ENCODE results near the gene CTSD.
"Not testable (repeated sequence)": the region's sequence is repeated elsewhere in the genome, so short reads cannot be mapped to it uniquely, and the experiment has no call there.

Gene CTSD

DNA sequence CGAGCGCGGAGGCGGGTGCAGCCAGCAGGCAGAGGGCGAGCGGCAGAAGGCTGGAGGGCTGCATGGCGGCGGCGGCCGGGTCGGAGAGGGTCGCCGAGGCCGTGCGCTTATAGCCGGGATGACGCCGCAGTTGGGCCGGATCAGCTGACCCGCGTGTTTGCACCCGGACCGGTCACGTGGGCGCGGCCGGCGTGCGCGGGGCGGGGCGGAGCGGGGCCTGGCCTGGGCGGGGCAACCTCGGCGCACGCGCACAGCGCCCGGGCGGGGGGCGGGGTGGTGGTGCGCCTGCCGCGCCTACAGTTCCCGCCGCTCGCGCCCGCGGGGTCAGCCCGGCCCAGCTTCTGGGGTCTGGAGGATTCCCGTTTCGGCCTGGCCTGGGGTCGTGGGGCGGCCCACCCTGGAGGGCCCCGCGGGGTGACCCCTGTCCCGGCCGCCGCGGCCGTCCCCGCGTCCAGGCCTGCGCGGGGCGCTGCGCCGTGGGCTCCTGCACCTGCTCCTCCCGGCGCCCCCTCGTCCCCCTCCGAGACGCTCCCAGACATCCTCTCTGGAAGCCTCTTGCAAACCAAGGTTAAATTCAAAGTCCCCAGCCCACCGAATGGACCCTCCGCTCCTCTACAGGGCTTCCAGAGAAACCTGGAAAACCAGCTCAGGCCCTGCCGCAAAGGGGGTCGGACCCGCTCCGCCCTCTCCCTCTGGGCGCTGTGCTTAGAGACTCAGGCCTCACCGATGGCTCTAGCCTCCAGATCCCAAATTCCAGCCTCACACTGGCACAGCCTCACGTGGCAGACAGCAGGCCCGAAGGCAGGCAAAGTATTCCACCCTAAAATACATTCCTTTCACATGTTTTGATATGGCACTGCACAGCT is at the start of gene CTSD:
TSS of gene CTSD (minus strand) at position 132 of the 866 bp plus-strand sequence. CDS start at position 64, 68 bp downstream.
- DNase-seq, result peak; percentile 34

DNA sequence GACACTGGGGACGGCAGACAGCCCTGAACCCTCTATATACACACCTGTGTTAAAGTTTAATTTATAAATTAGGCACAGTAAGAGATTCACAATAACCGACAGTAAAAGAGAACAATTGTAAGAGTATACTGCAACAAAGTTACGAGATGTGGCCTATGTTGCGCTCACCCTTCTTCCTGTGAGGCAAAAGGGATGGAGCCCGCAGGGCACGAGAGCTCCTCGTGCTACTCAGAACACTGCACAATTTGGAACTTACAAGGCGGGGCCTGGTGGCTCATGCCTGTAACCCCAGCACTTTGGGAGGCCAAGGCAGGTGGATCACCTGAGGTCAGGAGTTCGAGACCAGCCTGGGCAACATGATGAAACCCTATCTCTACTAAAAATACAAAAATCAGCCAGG is 49.6 kb upstream of the CTSD start:
- DNase-seq, result not testable (repeated sequence)

DNA sequence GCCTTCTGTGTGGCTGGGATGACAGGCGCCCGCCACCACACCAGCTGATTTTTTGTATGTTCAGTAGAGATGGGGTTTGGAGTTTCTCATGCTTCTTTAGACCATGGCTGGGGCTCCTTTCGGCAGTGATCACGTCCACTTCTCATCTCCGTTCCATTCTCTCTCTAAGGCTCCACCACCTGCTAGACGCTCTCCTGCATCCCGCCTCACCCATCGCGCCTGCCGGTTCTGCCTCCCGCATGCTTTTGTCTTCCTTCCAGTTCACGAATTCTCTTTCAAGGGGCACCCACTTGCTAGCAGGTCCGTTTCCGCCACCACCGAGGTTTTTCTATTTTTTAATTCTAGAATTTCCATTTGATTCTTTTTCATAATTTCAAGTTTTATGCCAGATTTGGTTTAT is 49.1 kb upstream of the CTSD start:
- no peak for DNase-seq

DNA sequence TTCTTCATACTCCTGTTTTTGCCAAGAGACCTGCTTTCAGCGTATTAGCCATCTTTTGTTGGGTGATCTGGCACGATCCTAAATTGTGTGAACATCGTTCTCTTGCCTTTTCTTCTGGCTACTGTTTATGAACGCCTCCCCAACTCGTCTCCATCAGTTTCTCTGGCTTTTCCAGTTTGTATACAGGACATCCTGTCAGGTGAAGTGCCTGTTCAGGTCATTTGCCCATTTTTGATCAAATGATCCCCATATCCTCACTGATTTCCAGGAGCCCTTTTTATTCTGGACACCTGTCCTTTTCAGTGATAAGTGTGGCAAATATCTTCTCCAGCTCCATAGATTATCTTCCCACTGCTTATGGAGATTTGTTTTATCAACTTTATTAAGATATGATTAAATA is 48.5 kb upstream of the CTSD start:
- DNase-seq, result no peak

DNA sequence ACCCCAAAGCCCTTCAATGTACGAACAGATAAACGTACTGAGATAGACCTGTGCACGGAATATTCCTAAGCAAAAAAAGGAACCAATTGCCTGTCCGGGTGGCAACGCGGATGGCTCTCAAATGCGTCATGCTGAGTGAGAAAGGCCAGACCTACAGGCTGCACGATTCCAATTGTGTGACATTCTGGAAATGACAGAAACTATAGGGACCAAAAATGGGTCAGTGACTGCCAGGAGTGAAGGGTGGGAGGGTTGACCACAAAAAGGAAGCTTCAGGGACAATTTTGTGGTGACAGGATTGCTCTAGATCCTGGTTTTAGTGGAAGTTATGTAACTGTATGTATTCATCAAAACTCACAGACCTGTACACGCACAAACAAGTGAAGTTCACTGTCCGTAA is 47.0 kb upstream of the CTSD start:
- DNase-seq, result no peak

DNA sequence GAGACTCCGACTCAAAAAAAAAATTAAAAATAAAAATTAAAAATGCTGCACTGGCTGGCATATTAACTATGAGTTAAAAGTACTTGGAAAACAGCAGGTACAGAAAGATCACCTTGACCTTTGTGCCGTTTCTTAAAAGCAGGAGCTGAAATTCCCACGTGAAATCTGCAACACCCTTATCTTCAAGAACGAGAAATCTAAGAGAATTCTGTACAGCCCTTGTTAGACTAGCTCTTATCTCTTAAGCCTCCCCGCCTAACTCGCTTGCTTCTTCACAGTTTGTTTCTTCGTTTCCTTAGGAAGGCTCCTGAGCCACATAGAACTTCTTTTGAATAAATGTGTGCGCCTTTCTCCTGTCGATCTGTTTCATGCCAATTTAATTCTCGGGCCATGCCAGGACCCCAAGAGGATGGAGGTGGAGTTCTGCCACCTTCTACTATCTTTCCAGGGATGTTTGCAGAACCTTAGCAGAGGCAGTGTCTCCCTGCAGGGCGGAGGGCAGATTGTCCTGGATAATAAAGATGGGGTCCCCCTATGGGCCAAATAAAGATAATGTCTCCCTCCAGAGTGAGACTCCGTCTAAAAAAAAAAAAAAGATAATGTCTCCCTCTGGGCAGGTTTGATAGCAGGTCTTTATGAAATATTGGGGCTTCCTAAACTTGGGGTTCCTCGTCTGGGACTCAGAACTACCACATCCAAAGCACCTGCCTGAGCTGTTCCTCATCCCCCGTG is 43.7 kb upstream of the CTSD start:
- no peak for DNase-seq

DNA sequence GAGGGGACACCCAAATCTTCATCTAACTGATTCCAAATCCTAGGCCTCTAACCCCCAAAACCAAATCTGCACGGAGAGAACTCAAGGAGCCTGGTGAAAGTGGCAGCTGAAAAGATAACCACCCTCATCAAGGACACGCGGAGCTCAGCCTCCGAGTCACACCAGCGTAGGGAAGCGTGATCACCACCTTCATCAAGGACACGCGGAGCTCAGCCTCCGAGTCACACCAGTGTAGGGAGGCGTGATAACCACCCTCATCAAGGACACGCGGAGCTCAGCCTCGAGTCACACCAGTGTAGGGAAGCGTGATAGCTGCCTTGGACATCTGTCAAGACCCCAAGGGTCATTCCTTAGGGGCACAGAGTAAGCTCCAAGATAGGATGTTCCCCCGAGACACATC is 41.8 kb upstream of the CTSD start:
- DNase-seq, result no peak

DNA sequence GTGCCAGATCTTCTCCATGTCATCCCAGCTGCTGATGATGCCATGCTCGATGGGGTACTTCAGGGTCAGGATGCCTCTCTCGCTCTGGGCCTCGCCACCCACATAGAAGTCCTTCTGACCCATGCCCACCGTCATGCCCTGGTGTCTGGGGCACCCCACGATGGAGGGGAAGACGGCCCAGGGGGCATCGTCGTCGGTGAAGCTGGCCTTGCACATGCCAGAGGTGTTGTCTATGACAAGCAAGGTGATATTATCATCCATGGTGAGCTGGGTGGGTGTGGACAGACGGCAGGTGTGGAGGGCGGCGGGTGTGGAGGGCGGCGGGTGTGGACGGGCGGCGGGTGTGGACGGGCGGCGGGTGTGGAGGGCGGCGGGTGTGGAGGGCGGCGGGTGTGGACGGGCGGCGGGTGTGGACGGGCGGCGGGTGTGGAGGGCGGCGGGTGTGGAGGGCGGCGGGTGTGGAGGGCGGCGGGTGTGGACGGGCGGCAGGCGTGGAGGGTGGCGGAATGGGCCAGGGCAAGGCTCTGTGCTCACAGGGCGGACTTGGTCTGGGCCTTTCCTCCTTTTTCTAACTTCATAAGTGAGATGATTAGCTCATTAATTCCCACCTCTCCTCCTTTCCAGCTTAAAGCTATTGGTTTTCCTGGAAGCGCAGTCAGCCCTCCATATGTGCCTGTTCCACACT is 40.2 kb upstream of the CTSD start:
- not testable (repeated sequence) for DNase-seq

DNA sequence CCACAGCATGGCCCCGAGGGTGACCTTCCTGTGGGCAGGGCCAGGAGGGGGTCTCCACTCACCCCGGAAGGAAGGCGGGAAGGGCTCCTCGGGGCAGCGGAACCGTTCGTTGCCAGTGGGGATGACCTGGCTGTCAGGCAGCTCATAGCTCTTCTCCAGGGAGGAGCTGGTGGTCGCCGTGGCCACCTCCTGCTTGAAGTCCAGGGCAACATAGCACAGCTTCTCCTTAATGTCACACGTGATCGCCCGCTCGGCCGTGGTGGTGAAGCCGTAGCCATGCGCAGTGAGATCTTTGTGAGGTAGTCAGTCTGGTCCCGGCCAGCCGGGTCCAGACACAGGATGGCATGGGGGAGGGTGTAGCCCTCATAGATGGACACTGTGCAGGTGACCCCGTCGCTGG is 39.5 kb upstream of the CTSD start:
- no peak for DNase-seq

DNA sequence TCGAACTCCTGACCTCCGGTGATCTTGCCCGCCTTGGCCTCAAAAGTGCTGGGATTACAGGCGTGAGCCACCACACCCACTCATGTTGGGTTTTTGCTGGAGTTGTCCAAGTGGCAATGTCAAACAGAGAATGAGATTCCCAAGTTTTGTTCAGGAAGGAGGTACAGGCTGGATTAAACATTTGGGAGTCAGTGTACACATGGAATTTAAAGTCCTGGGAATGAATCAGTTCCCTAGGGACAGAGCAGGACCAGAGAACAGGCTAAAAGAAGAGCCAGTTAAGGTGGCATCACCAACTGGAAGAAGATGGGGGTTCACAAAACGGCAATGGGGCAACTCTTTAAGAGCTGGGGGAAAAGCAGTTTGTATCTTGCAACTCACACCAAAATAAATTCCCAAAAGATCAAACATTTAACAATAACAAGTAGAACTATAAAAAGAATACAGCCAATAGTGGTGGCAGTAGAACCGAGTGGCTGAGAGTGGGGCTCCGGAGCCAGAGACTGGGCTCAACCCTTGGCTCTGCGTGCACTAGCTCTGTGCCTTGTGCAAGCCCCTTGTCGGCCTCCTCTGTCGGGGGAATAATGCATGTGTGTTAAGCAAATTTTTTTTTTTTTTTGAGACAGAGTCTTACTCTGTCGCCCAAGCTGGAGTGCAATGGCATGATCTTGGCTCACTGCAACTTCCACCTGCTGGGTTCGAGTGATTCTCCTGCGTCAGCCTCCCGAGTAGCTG is 33.8 kb upstream of the CTSD start:
- DNase-seq, result no peak

DNA sequence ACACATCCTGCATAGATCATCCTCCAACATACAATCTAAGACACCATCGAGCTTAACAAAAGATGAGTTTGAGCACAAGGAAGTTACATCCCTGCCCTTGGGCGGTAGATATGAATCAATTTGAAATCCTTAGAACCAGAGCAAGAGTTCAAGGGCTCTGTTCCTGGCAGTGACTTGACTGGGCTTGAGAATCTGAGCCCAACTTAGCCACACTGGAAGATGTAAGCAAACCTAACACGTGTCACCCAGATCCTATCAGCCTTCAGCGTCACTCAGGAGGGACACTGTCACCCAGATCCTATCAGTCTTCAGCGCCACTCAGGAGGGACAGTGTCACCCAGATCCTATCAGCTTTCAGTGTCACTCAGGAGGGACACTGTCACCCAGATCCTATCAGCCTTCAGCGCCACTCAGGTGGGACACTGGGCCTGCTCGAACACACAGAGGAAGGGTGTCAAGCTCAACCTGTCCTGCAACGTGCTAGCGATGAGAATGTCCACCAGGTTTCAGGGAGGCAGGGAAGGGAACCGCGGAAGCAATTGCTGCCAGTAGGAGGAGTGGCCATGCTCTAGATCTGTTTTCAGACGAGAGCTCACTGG is 32.8 kb upstream of the CTSD start:
- no peak for DNase-seq

DNA sequence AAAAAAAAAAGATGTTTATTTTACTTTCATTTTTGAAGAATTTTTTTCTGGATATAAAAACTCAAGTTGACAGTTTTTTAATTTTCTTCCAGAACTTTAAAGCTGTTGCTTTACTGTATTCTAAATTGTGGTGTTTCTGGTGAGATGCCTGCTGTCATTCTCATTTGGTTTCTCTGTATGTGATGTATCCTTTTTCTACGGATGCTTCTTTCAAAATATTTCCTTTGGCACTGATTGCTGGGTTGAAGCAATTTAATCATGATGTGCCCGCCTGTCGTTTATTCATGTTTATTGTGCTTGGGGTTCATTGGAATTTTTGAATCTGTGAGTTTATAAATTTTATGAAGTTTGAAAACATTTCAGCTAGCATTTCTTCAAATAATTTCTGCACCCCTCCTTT is 29.4 kb upstream of the CTSD start:
- DNase-seq, result no peak

DNA sequence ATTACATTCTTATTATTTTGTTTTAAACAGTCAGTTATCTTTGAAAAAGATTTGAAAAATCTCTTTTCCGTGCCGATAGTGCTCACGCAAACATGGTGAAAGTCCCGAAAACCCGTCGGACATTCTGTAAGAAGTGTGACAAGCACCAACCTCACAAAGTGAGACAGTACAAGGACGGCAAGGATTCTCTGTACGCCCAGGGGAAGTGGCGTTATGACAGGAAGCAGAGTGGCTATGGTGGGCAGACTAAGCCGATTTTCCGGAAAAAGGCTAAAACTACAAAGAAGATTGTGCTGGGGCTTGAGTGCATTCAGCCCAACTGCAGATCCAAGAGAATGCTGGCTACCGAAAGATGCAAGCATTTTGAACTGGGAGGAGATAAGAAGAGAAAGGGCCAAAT is 28.7 kb upstream of the CTSD start:
- no peak for DNase-seq

DNA sequence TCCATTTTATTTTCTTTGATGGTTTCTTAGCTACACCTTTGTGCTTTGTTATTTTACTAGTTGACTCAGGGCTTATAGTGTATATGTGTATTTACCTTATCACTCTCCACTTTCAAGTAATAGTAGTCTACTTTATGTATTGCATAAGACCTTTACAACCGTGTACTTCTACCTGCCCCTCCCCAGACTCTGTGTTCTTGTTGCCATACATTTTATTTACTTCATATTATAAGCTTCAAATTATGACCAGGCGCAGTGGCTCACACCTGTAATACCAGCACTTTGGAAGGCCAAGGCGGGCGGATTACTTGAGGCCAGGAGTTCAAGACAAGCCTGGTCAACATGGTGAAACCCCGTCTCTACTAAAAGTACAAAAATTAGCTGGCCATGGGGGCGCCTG is 28.2 kb upstream of the CTSD start:
- DNase-seq, result no peak

DNA sequence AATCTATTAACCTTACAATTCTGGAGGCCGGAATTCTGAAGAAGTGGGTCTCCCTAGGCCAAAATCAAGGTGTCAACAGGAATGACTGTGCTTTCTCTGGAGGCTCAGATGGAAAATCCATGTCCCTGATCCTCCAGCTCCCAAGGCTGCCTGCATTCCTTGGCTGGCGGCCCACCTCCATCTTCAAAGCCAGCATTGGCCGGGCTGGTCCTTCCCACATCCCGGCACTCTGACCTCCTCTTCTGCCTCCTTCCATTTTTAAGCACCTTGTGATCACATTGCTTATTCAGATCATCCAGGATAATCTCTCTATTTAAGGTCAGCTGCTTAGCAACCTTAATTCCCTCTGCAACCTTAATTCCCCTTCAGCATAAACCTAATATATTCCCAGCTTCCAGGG is 22.7 kb upstream of the CTSD start:
- DNase-seq, result no peak

DNA sequence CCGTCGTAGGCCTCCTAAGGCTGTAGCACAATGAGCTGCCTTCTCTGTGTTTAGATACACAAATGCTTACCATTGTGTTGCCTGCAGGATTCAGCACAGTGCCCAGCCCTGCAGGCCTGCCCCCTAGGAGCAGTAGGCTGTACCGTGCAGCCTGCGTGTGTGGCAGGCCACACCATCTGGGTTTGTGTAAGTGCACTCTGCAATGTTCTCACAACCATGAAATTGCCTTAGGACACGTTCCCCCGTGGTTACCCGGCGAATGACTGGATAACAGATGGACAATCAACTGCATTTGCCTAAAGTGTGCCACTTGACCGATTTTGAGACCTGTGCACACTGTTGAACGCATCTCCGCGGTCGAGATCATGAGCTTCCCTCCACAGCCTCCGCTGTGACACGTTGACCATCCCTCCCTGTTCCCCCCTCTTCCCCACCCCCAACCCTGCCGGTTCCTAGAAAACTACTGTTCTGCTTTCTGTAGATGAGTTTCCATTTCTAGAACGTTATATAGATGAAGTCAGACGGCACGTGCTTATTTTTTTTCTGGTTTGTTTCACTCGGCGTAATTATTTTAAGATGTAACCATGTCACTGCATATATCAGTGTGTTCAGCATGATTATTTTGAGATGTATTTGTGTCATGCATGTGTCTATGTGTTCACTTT is 22.2 kb upstream of the CTSD start:
- no peak for DNase-seq

DNA sequence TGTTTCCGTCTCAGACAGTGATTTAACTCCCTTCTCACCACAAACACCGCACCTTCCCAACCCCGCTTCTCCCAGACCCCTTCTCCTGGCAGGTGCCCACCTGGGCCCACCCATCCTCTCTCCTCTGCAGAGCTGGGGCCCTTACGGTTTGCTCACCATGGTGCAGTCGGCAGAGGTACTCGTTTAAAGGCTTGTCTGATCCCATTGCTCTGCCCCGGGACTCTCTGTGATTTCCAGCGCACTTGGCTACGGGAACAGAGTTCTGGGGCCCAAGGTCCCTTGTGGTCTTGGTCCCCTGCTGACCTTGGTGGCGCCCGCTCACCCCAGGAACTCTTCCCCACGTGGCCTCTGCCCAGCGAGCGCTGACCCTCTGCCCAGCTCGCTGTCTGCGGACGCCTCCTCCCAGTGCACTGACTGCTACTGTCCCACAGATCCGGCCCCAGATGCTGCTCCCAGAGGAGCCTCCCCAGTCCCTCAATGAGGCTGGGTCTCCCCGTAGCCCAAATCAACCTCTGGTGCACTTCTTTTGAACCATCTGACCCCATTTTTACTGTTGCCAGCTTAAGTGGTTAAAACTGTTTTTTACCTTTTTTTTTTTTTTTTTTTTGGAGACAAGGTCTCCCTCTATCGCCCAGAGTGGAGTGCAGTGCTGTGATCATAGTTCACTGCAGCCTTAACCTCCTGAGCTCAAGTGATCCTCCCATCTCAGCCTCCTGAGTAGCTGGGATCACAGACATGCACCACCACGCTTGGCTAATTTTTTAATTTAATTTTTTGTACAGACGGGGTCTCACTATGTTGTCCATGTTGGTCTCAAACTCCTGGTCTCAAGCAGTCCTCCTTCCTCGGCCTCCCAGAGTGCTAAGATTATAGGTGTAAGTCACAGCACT is 21.3 kb upstream of the CTSD start:
- DNase-seq, result no peak

DNA sequence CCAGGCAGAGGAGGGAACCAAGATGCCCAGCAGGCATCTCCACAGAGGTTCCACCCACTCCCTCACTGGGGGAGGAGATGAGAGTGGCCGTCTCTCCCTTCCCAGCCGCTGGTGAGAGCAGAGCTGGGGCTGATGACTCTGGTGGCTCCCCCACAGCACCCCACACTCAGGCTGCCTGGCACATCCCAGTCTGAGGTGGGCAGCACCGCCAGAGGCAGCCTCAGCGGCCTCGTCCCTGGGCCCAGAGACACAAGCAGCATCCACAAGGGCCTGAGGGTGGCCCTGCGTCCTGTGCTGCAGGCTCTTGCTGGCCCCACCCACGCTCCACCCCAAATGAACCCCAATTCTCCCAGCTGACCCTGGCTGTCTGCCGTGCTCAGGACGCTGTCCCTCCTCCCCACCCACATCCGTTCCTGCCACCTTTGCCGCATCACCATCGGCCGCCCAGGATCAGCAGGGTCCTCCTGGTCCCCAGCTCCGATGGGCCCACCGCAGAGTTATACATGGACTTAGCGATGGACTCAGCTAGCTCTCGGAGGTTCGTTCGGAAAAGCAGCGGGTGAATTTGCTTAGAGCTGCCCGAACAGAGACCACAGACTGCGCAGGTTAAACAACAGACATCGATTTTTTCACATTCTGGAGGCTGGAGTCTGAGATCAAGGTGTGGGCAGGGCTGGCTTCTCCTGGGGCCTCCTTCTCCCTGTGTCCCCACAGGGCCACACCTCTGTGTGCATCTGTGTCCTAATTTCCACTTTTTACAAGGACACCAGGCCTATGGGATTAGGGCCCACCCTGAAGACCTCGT is 20.2 kb upstream of the CTSD start:
- DNase-seq, result no peak

DNA sequence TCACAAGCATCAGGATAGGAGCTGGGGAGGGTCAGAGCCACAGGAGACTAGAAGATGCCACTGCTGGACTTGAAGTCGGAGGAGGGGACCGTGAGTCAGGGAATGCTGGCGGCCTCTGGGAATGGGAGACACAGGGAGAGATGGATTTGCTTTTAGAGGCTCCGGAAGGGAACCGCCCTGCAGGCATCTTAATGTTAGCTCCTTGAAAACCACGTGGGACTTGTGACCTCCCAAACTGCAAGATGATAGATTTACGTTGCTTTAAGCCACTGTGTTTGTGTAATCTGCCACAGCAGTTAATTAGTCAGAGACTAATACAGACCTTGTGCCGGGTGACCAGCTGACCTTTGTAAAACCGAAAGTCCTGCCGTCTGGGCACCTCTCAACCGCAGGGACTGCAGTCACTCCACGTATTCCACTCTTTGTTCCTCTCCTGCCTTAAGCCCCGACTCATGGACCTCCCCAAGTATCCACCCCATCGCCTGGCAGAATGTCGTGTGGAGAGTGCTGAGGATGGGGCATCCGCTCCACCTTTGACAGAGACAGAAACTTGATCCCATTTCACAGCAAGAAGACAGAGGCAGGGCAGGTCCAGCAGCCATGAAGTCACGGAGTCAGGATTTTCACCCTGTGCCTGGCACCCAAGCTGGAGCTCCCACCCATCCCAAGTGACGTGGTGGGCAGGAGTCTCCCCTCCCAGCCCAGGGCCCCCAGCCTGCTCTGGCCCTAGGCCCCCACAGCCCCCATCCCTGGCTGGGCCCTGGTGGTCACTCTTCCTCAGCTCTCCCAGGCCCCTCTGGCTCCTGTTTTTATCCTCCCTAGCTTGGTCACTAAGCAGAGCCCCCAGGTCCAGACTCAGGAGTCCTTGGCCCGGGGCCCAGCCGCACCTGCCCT is 19.4 kb upstream of the CTSD start:
- no peak for DNase-seq
